Ascending aorta (tissue), 2 donors: Measurements from ENCODE around the gene AUTS2. TPM values are rescaled to one million over a fixed set of nuclear protein-coding genes. Genes with fewer than 3 reads are reported as not detected.

Source experiments
- DNase-seq, 2 donors: peaks; one replicate each; pipeline ENCODE4 v3.0.0-alpha.2; 2019; ENCODE audit warnings: low spot score in 2 of 2
- H3K27ac ChIP-seq, 2 donors: fragments of 200-600 bp; sonication (generic); one replicate each; pipeline ENCODE4 v1.5.1; 2016 to 2017; ENCODE audit warnings: mild to moderate bottlenecking in 1 of 2
- H3K27me3 ChIP-seq: fragments of 200-600 bp; sonication (generic); one replicate; pipeline ENCODE4 v1.5.1; 2017
- H3K36me3 ChIP-seq, 2 donors: fragments of 200-600 bp; sonication (generic); one replicate each; pipeline ENCODE4 v1.5.1; 2016
- H3K4me1 ChIP-seq, 2 donors: fragments of 200-600 bp; sonication (generic); one replicate each; pipeline ENCODE4 v1.5.1; 2016 to 2017; ENCODE audit warnings: mild to moderate bottlenecking in 1 of 2
- H3K4me3 ChIP-seq, 2 donors: fragments of 200-600 bp; sonication (generic); one replicate each; pipeline ENCODE4 v1.5.1; 2016 to 2017; ENCODE audit warnings: mild to moderate bottlenecking in 1 of 2
- H3K9me3 ChIP-seq, 2 donors: fragments of 200-600 bp; sonication (generic); one replicate each; pipeline ENCODE4 v1.5.1; 2016
- intact Hi-C: fragments of 100-400 bp; cut with DNase I; formaldehyde crosslinking; loops from one replicate; pipeline ENCODE4 v1.15.1; 2023
- total RNA-seq: library from RNA; depleted of rRNA; stranded (reverse); fragments of >200 nt; gene quantifications from one replicate; pipeline ENCODE4 v1.1.0, GENCODE V29; 2016
- TF ChIP-seq, protein P1 (sequence below), 3 experiments: fragments of 200-600 bp in 2 of 3; fragments of 450-650 bp in 1 of 3; sonication (generic) in 2 of 3; IDR thresholded peaks; one replicate each; pipeline ENCODE4 v1.5.1; 2016 to 2019; ENCODE audit warnings: antibody characterized with exemption in 3 of 3, mild to moderate bottlenecking in 1 of 3, moderate library complexity in 1 of 3

AUTS2 gene
- total RNA-seq, 1 donor from 2014 or later = 90.4 TPM

DNA sequence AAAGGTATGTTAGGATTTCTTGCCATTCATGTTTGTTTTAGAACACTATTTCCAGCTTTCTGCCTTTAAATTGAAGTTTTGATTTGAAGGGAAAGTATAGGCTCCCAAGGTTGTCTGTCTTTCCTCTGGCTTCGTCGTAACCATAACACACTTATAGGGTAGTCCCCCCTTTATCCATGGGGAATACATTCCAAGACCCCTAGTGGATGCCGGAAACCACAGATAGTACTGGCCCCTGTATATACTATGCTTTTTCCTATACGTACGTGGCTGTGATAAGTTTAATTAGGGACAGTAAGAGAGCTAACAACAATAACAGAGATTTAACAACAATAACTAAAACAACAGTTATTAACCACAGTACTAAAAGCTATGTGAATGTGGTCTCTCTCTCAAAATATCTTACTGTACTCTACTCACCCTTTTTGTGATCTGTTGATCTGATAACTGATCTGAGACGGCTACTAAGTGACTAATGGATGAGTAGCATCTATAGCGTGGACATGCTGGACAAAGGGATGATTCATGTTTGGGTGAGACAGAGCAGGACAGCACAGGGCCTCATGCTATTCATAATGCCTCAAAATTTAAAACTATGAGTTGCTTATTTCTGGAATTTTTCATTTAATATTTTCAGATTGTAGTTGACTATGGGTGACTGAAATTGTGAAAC, 273.1 kb downstream of the AUTS2 start:
- no peaks in the 10 kb centered on the region for H3K36me3 ChIP-seq
- intact Hi-C loops = no loop called here
- no peaks in the 10 kb centered on the region for H3K9me3 ChIP-seq
- H3K27me3 ChIP-seq = no peaks in the 10 kb centered on the region
- H3K4me1 ChIP-seq = no peaks in the 10 kb centered on the region
- no peak overlapping the region for H3K27ac ChIP-seq
- no peak overlapping the region for H3K4me3 ChIP-seq
- DNase-seq = no peak
- TF ChIP-seq, protein P1, sequence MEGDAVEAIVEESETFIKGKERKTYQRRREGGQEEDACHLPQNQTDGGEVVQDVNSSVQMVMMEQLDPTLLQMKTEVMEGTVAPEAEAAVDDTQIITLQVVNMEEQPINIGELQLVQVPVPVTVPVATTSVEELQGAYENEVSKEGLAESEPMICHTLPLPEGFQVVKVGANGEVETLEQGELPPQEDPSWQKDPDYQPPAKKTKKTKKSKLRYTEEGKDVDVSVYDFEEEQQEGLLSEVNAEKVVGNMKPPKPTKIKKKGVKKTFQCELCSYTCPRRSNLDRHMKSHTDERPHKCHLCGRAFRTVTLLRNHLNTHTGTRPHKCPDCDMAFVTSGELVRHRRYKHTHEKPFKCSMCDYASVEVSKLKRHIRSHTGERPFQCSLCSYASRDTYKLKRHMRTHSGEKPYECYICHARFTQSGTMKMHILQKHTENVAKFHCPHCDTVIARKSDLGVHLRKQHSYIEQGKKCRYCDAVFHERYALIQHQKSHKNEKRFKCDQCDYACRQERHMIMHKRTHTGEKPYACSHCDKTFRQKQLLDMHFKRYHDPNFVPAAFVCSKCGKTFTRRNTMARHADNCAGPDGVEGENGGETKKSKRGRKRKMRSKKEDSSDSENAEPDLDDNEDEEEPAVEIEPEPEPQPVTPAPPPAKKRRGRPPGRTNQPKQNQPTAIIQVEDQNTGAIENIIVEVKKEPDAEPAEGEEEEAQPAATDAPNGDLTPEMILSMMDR (IDR thresholded peaks at IDR 0.05) = no peak

DNA sequence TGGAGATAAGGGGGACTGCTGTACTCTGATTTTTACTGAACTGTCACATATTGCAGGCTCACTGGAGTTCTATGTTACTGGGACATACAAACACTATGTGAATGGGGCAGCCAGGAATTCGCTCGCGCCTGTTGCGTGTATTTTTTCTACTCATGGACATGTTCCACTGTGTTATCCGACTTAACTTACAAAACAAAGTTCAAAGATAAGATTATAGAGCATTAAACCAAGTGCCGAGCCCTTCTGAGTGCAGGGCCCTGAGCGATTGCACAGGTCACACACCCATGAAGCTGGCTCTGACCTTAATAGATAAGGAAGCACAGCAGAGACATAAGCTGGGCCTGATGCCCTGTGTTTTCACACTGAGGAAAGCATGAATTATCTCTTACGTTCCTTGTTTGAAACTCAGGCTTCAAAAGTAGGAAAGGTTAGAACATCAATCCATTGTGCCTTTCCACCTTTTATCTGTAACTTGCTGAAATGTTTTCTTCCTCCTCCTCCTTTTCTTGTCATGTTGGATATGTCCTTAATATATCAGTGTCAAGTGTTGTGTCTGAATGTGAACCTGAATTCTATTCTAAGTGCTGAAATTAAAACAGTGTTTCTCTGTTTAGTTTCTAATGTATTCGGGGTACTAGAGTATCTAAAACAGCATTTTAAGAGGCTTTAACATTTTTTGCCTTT, 273.8 kb downstream of the AUTS2 start:
- DNase-seq = no peak
- TF ChIP-seq, protein P1 (IDR thresholded peaks at IDR 0.05) = no peak
- H3K27ac ChIP-seq = no peak overlapping the region
- no peaks in the 10 kb centered on the region for H3K36me3 ChIP-seq
- intact Hi-C loops = no loop called here
- H3K4me1 ChIP-seq = no peaks in the 10 kb centered on the region
- H3K27me3 ChIP-seq = no peaks in the 10 kb centered on the region
- H3K4me3 ChIP-seq = no peak overlapping the region
- no peaks in the 10 kb centered on the region for H3K9me3 ChIP-seq

- Histone ChIP-seq H3K4me3 (no peak overlapping the region), H3K9me3 (no peaks in the 10 kb centered on the region), H3K27me3 (no peaks in the 10 kb centered on the region), H3K36me3 (no peaks in the 10 kb centered on the region), H3K27ac (no peak overlapping the region), H3K4me1 (no peaks in the 10 kb centered on the region)
- no peak for DNase-seq
- TF ChIP-seq, protein P1 (IDR thresholded peaks at IDR 0.05) = no peak
- intact Hi-C loops = no loop called here
These were observed 275.2 kb downstream of the AUTS2 start for GRCh38 chr7:69873512-69873911.

DNA sequence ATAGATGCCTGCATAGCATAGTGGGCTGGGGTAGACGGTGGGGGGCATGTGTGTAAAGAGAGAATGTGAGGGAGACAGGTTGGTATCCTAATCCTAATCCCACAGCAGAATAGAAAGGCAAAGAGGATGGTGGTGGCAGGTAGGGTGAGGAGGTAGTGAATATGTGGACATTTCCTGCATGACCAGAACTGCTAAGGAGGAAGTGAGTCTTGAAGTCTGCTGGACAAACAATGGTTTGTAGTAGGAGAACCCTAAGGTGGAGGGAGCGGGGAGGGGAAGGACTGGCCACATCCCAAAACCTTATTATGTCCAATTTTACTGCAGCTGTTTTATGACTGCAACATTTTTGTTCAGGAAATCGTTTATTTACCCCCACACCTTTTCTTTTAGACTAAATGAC, 279.7 kb downstream of the AUTS2 start:
- no peak for DNase-seq
- TF ChIP-seq, protein P1 (IDR thresholded peaks at IDR 0.05) = no peak
- intact Hi-C loops = no loop called here

DNA sequence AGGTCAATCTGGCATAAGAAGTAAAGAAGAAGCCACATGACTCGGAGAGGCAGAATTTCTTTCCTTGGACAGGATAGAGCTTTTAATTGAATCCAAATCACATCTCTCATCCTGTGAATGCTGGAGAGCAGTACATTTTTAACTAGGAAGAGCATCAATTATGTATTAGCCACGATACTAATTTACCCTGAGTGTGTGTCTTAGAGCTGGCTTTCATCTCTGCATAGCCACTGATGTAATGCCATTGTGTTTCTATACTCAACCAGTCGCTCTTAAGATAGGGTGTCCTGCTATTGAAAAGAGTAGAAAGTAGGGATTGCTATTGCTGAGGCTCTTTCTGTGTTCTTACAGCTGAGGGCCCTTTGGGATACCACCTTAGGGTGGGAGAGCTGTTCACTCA, 280.3 kb downstream of the AUTS2 start:
- H3K27ac ChIP-seq = no peak overlapping the region
- no peak overlapping the region for H3K4me3 ChIP-seq
- no peak for DNase-seq
- no peaks in the 10 kb centered on the region for H3K27me3 ChIP-seq
- no peaks in the 10 kb centered on the region for H3K4me1 ChIP-seq
- no peaks in the 10 kb centered on the region for H3K36me3 ChIP-seq
- intact Hi-C loops = no loop called here
- TF ChIP-seq, protein P1 (IDR thresholded peaks at IDR 0.05) = no peak
- no peaks in the 10 kb centered on the region for H3K9me3 ChIP-seq

More for the DNA sequence above, 279.7 kb downstream of the AUTS2 start:
- H3K9me3 ChIP-seq = no peaks in the 10 kb centered on the region
- no peaks in the 10 kb centered on the region for H3K36me3 ChIP-seq
- H3K4me1 ChIP-seq = no peaks in the 10 kb centered on the region
- no peaks in the 10 kb centered on the region for H3K27me3 ChIP-seq
- no peak overlapping the region for H3K27ac ChIP-seq
- no peak overlapping the region for H3K4me3 ChIP-seq
